Ishikawa (cell line): ENCODE data around the gene ADGRF4.

ENCODE experiments used
- CEBPB ChIP-seq: IDR thresholded peaks from 2 replicates; pipeline ENCODE4 v1.6.1; 2012
- MAX ChIP-seq: IDR thresholded peaks from 2 replicates; pipeline ENCODE4 v1.6.1; 2012
- RAD21 ChIP-seq: IDR thresholded peaks from 2 replicates; pipeline ENCODE4 v1.6.1; 2012; ENCODE audit warnings: low read depth
- REST ChIP-seq: IDR thresholded peaks from 2 replicates; pipeline ENCODE4 v1.6.1; 2012; ENCODE audit warnings: low read depth, mild to moderate bottlenecking
- TAF1 ChIP-seq: IDR thresholded peaks from 2 replicates; pipeline ENCODE4 v1.6.1; 2012; ENCODE audit warnings: low read depth, mild to moderate bottlenecking
- TEAD4 ChIP-seq: IDR thresholded peaks from 2 replicates; pipeline ENCODE4 v1.6.1; 2012

GRCh38 chr6:47663462-47664216 is 34.7 kb upstream of the ADGRF4 start:
- TF ChIP-seq TAF1 (no peak), TEAD4 (no peak), CEBPB (no peak), MAX (no peak), REST (no peak), RAD21 (no peak)
